Neural crest cell (in vitro differentiated cells): ENCODE data around the gene IFITM1. TPM values are rescaled to one million over a fixed set of nuclear protein-coding genes. Genes with fewer than 3 reads are reported as not detected.

Source experiments
- DNase-seq: peaks from one replicate; pipeline ENCODE4 v3.0.0; 2021; ENCODE audit warnings: low read depth, mixed read lengths, low spot score
- H3K27ac Mint-ChIP-seq: one replicate; pipeline ENCODE4 v1.8.0; 2021; ENCODE audit warnings: mild to moderate bottlenecking, mixed read lengths; ENCODE audit not compliant: unreplicated experiment
- H3K27me3 Mint-ChIP-seq: 2 replicates; pipeline ENCODE4 v1.8.0; 2021; ENCODE audit warnings: low read depth, mild to moderate bottlenecking, mixed read lengths
- H3K36me3 Mint-ChIP-seq: 2 replicates; pipeline ENCODE4 v1.8.0; 2021; ENCODE audit warnings: low read depth, mild to moderate bottlenecking, mixed read lengths
- H3K4me1 Mint-ChIP-seq: 2 replicates; pipeline ENCODE4 v1.8.0; 2021; ENCODE audit warnings: mixed read lengths
- H3K4me3 Mint-ChIP-seq: one replicate; pipeline ENCODE4 v1.8.0; 2021; ENCODE audit warnings: mild to moderate bottlenecking, mixed read lengths
- H3K9me3 Mint-ChIP-seq: 2 replicates; pipeline ENCODE4 v1.8.0; 2021; ENCODE audit warnings: mixed read lengths
- CTCF ChIP-seq: fragments of 200-600 bp; sonication (generic); conservative IDR thresholded peaks from 2 replicates; pipeline ENCODE4 v1.5.0; 2021; ENCODE audit warnings: antibody characterized with exemption, mild to moderate bottlenecking
- total RNA-seq: library from RNA; stranded (reverse); gene quantifications from 2 replicates; pipeline ENCODE4 v1.2.1, GENCODE V29; 2021

IFITM1 gene
- total RNA-seq, 1 donor from 2014 or later: 2.0 TPM

- peaks cover 28% of the 10 kb centered on the region for H3K4me1 Mint-ChIP-seq
- DNase-seq: no peak
- TF ChIP-seq CTCF: no peak
- H3K27ac Mint-ChIP-seq: no peak overlapping the region
- peaks cover 7% of the 10 kb centered on the region for H3K9me3 Mint-ChIP-seq
- H3K36me3 Mint-ChIP-seq: peaks cover 2% of the 10 kb centered on the region
- H3K4me3 Mint-ChIP-seq: no peak overlapping the region
- peaks cover 8% of the 10 kb centered on the region for H3K27me3 Mint-ChIP-seq
These were observed 42.8 kb downstream of the IFITM1 start for GRCh38 chr11:356610-357009.

GRCh38 chr11:357582-357981 lies 43.7 kb downstream of the IFITM1 start:
- peaks cover 8% of the 10 kb centered on the region for H3K9me3 Mint-ChIP-seq
- no peak for TF ChIP-seq CTCF
- no peak overlapping the region for H3K27ac Mint-ChIP-seq

DNA sequence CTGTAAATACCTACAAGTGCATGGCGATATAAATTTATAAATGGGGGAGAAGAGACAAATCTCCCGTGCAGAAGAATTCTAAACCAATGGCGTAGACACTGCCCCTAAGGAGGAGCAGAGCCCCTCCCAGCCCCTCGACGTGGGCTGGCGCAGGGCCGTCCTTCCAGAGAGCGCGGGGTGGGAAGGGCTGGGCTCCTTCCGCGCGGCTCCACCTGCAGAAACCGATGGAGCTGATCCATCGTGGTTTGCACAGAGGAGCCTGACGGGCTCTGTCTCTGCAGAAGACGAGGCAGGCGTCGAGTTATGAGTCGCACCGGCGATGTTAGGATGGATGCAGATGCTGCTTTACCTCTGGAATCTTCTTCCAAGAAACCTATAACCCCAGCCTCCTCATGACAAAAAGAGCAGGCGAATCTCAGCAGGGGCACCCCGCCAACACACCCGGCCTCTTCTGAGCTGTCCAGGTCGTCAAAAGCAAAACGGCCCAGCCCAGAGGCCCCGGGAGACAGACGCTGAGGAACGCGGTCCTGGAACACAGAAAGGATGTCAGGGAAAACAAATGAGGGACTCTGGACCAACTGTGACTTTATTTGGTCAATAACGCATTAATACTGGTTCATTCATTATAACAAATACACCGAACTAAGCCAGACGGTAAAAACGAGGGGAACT lies 44.4 kb downstream of the IFITM1 start:
- Mint-ChIP-seq H3K27ac (no peak overlapping the region), H3K36me3 (peaks cover 4% of the 10 kb centered on the region), H3K4me3 (no peak overlapping the region), H3K27me3 (peaks cover 8% of the 10 kb centered on the region), H3K9me3 (peaks cover 8% of the 10 kb centered on the region), H3K4me1 (peaks cover 16% of the 10 kb centered on the region)
- no peak for TF ChIP-seq CTCF
- DNase-seq: no peak

More at GRCh38 chr11:357582-357981, 43.7 kb downstream of the IFITM1 start:
- H3K36me3 Mint-ChIP-seq: peaks cover 4% of the 10 kb centered on the region
- no peak for DNase-seq
- H3K27me3 Mint-ChIP-seq: peaks cover 8% of the 10 kb centered on the region
- no peak overlapping the region for H3K4me3 Mint-ChIP-seq
- peaks cover 23% of the 10 kb centered on the region for H3K4me1 Mint-ChIP-seq

GRCh38 chr11:359181-359714 lies 45.4 kb downstream of the IFITM1 start:
- no peak overlapping the region for H3K27ac Mint-ChIP-seq
- H3K4me1 Mint-ChIP-seq: peaks cover 8% of the 10 kb centered on the region
- no peak for TF ChIP-seq CTCF
- H3K9me3 Mint-ChIP-seq: peaks cover 8% of the 10 kb centered on the region
- peaks cover 8% of the 10 kb centered on the region for H3K27me3 Mint-ChIP-seq
- no peak for DNase-seq
- no peak overlapping the region for H3K4me3 Mint-ChIP-seq
- H3K36me3 Mint-ChIP-seq: peaks cover 4% of the 10 kb centered on the region

DNA sequence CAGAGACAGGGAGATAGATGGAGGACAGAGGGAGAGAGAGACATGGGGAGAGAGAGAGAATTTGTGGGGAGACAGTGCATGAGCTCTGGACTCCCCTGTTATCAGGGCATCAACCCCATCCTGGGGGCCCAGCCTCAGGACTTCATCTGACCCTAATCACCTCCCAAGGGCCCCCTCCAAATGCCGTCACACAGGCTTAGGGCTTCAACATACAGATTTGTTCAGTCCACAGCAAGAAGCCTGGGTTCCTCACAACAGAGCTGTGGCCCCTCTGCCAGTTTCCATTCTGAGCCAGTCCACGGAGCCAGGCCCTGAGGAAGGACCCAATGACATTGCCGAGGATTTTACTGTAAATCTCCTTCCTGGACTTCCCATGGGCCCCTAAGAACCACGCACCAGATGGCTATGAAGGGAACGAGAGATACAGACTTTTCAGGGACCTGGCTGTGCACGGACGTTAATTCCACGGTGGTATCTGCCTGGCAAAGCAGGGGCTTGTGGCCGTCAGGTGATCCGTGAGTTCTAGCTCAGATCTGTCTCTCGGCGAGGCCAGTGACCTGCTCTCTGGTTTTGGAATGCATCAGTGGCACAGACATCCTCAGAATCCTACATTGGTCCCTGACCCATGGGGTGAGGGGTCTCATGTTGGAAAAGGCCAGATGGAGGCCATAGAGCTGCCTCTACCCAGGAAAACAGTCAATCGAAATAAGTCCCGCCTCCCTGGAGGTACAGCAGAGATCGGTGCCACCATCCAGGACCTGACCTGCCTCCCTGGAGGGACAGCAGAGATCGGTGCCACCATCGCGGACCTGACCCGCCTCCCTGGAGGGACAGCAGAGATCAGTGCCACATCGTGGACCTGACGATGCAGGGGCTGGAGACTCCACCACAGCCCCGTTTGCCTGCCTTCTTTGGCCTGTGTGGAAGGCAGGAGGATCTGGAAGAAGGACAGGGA lies 46.8 kb downstream of the IFITM1 start:
- Mint-ChIP-seq H3K27ac (no peak overlapping the region), H3K9me3 (peaks cover 8% of the 10 kb centered on the region), H3K27me3 (peaks cover 8% of the 10 kb centered on the region), H3K4me1 (no peaks in the 10 kb centered on the region), H3K4me3 (no peak overlapping the region), H3K36me3 (peaks cover 4% of the 10 kb centered on the region)
- DNase-seq: no peak
- no peak for TF ChIP-seq CTCF
